Left hindlimb (tissue), 1 donor: ENCODE data around the gene SHLD2.
"Not testable (repeated sequence)": the region's sequence is repeated elsewhere in the genome, so short reads cannot be mapped to it uniquely, and the experiment has no call there.

ENCODE experiments used
- DNase-seq: peaks from one replicate; pipeline ENCODE4 v3.0.0-alpha.2; 2018

Gene SHLD2

DNA sequence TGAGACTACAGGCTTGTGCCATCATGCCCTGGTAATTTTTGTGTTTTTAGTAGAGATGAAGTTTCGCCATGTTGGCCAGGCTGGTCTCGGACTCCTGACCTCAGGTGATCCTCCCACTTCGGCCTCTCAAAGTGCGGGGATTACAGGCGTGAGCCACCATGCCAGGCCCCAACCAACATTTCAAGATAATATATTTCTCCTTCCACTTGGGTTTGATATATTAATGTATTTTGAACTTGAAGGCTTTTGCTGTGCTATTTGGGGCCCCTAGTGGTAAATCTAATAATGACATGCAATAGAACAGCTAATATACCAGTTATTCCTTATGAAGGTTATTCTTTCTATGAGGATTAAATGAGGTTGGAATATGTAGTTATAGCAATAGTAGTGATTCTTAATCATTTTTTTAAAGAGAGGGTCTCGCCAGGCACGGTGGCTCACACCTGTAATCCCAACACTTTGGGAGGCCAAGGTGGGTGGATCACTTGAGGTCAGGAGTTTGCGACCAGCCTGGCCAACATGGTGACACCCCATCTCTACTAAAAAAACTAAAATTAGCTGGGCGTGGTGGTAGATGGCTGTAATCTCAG lies 54.1 kb downstream of the SHLD2 start:
- not testable (repeated sequence) for DNase-seq

- DNase-seq, result not testable (repeated sequence)
Observed at GRCh38 chr10:87151516-87151915, 56.5 kb downstream of the SHLD2 start.

GRCh38 chr10:87156841-87157240 lies 61.8 kb downstream of the SHLD2 start:
- DNase-seq, result not testable (repeated sequence)

DNA sequence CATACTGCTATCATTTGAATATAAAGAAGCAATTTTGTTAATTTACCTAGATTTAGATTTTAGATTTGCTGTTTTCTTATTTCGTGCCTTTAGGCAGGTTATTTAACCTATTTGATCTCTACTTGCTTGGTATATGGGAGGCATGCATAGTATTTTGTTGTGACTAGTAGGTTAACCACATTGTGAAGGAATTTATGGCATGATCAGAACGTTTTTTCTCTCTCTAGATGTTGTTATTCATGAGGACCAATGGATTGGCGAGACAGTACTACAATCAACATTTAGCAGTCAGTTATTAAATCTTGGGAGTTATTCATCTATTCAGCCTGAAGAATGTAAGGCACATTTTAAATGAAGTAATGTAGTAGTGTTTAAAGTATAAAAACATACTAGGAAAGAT lies 62.8 kb downstream of the SHLD2 start:
- not testable (repeated sequence) for DNase-seq

- not testable (repeated sequence) for DNase-seq
Observed at GRCh38 chr10:87162703-87163293, 67.8 kb downstream of the SHLD2 start.

DNA sequence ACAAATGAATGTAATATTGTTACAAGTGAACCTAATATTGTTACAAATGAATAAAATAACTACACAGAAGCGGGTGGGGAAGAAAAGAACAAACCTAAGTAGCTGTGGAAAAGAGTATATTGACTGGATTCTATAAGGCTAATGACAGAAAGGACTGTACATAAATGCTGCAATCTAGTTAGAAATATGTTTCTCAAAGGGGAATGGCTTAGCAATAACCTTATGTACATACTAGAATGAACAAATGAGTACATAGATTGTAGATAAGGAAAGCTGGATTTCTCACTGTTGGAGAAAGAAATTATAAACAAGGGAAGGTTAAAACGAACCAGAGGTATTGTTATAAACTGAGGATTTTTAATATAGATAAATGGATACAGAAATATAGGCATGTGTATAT lies 68.4 kb downstream of the SHLD2 start:
- not testable (repeated sequence) for DNase-seq

GRCh38 chr10:87169857-87170256 lies 74.9 kb downstream of the SHLD2 start:
- not testable (repeated sequence) for DNase-seq

- DNase-seq, result not testable (repeated sequence)
Observed at GRCh38 chr10:87170705-87171104, 75.7 kb downstream of the SHLD2 start.

GRCh38 chr10:87171670-87172069 lies 76.7 kb downstream of the SHLD2 start:
- DNase-seq, result not testable (repeated sequence)

GRCh38 chr10:87172178-87172577 lies 77.2 kb downstream of the SHLD2 start:
- not testable (repeated sequence) for DNase-seq

GRCh38 chr10:87177587-87177986 lies 82.6 kb downstream of the SHLD2 start:
- not testable (repeated sequence) for DNase-seq

DNA sequence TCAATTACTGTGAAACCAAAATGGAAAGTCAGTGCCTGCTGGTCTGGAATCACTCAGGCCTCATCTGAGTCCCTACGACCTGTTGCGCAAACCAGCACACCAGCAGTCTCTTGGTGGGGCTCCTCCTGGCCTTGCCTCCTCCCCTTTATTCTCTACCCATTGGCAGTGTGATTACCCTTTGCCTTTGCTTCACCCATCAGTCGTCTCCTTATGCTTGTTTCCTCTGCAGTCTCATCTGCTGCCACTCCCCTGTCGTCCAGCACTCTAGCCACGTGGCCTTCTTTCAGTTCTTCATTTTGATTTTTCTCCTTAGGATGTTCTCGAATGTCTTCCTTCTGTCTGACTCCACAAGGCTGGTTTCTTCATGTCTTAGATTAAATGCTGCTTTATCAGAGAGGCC lies 89.4 kb downstream of the SHLD2 start:
- not testable (repeated sequence) for DNase-seq

DNA sequence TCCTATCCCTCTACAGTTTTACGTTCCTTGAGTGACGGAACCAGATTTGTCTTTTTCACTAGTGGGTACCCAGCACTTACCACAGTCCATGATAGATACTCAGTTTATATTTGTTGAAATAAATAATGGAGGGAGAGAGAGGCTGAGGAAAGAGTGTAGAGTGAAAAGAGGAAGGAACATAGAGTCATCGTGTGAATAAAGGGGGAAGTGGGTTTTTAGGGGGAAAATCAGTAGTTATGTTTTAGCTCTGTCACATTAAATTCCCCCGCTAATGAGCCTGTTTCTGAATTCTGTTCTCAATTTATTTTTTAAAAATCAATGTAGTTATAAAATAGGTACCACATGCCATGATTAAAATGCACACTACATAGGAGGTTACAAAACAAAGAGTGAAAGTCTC lies 91.0 kb downstream of the SHLD2 start:
- DNase-seq, result not testable (repeated sequence)

DNA sequence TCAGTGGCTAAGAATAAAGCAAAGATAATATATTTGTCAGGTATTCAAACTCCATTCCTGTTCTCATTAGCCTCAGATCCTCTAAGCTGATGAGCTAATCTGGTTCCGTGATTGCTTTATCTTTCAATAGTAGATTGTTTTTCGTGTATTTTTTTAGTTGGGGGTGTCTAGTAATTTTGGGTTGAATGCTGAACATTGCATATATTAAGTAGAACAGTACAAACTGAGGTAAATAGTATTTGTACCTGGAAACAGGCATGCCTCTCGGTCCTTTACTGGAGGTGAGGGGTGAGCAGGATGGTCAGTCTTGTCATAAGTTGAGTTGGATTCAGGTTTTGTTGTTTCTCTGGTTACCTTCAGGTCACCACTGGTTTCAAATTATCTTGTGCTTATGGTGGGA lies 92.6 kb downstream of the SHLD2 start:
- not testable (repeated sequence) for DNase-seq

DNA sequence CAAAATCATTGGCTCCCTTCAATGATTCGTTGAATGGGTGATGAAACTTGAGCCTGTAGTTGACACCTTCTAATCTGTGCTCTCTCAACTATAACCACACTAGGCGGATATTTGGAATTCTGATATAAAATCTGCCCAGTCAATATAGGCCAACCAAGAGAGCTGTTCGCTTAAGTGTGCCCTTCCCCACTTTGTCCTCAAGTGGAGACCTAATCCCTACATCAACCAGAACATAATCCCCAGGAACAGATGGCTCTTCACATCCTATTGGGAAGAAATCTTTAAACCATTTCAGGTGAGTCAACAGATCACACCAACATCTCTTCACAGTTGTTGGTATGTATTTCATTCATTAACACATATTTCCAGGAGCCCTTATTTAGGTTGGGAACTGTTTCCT lies 96.8 kb downstream of the SHLD2 start:
- DNase-seq, result not testable (repeated sequence)

GRCh38 chr10:87200924-87201323 lies 105.9 kb downstream of the SHLD2 start:
- DNase-seq, result not testable (repeated sequence)

- DNase-seq, result not testable (repeated sequence)
Observed at GRCh38 chr10:87204801-87205200, 109.8 kb downstream of the SHLD2 start.

GRCh38 chr10:87206922-87207321 lies 111.9 kb downstream of the SHLD2 start:
- DNase-seq, result not testable (repeated sequence)

GRCh38 chr10:87210309-87210708 lies 115.3 kb downstream of the SHLD2 start:
- not testable (repeated sequence) for DNase-seq

- not testable (repeated sequence) for DNase-seq
Observed at GRCh38 chr10:87211848-87212247, 116.8 kb downstream of the SHLD2 start.

- DNase-seq, result not testable (repeated sequence)
Observed at GRCh38 chr10:87213150-87213765, 118.3 kb downstream of the SHLD2 start.

DNA sequence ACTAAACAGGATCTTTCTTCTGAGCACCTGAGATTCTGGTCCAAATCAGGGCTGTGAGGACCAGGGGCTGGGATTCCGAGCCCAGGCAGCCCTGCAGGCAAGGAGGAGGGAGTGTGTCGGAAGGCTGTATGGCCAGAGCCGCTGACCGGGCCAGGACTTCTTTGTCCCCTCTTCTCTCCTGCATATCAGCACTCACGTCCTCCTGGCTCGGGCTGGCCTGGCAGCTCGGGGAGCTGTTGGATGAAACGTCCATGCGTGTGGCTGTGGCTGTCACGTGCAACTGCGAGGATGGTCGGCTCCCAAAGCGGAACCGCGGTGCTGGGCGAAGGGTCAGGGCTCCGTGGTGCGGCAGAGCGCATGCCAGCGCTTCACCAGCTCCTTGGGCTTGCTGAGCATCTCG lies 118.8 kb downstream of the SHLD2 start:
- not testable (repeated sequence) for DNase-seq

DNA sequence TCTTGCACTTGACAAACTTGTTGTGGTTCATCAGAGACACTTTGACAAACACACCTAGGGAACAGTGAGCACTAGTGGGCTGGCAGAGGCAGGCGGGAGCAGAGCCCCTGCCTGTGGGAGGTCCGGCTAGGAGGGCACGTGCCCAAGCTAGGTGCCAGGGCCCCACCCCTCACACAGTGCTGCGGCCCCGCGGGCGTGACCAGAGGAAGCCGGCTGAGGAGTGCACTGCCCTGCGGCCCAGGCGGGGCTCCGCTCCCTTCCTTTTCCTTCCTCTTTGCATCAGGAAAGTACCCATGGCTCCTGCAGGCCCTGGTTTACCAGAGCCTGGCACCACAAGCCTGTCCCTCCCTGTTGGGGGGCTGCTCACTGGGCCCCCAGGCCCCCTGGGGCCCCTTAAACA lies 121.1 kb downstream of the SHLD2 start:
- not testable (repeated sequence) for DNase-seq

DNA sequence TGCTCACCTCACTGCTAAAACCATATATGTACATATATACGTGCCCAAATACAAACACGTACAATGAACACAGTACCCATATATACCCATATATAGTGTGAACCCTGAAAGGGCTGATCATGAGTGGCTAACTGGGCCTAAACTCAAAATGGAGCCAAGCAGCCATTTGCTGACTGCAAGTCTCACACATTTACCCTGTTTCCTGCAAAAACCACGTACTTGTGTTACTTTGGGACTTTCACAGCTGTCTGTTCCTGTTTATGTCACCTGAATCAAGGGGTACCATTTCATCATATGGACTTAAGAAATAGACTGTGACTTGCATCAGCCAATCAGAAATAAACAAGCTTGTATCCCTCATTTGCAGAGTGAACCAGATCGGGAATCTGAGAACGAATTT lies 124.4 kb downstream of the SHLD2 start:
- not testable (repeated sequence) for DNase-seq
